ENCODE data around the gene COL15A1.

- TF ChIP-seq CTCF (IDR thresholded peaks at IDR 0.05): no peak
- no peak for TF ChIP-seq POLR2AphosphoS5 (IDR thresholded peaks at IDR 0.05; ENCODE audit: insufficient read depth in 1 of 2, low read depth in 1 of 2)
These were observed 71.7 kb downstream of the COL15A1 start for GRCh38 chr9:99015448-99015847.
